Eye (tissue), 1 donor: ENCODE results near the gene GPS1.

Experiments used
- DNase-seq: peaks from one replicate; pipeline ENCODE4 v3.0.0-alpha.2; 2015

Gene GPS1

GRCh38 chr17:82014971-82015310 lies 36.8 kb upstream of the GPS1 start:
- no peak for DNase-seq

- peak; percentile 42 for DNase-seq
These were observed 36.3 kb upstream of the GPS1 start for GRCh38 chr17:82015311-82015971.

GRCh38 chr17:82016061-82016874 lies 35.4 kb upstream of the GPS1 start:
- no peak for DNase-seq

- DNase-seq: no peak
These were observed 34.7 kb upstream of the GPS1 start for GRCh38 chr17:82016875-82017459.

- DNase-seq: no peak
These were observed 34.0 kb upstream of the GPS1 start for GRCh38 chr17:82017612-82018151.

GRCh38 chr17:82018152-82018988 lies 33.3 kb upstream of the GPS1 start:
- no peak for DNase-seq

GRCh38 chr17:82018989-82019689 lies 32.6 kb upstream of the GPS1 start:
- no peak for DNase-seq

GRCh38 chr17:82019690-82020571 lies 31.8 kb upstream of the GPS1 start:
- peak; percentile 72 for DNase-seq

GRCh38 chr17:82020572-82021106 lies 31.1 kb upstream of the GPS1 start:
- no peak for DNase-seq

- peak; percentile 79 for DNase-seq
These were observed 30.4 kb upstream of the GPS1 start for GRCh38 chr17:82021107-82021899.

- DNase-seq: no peak
These were observed 29.8 kb upstream of the GPS1 start for GRCh38 chr17:82021900-82022309.

GRCh38 chr17:82022310-82022980 lies 29.3 kb upstream of the GPS1 start, which contains the start of gene CENPX:
Gene CENPX, minus strand, starts transcription at chr17:82022878. Its CDS starts 17 bp downstream, at chr17:82022861.
- no peak for DNase-seq

GRCh38 chr17:82022981-82023446 lies 28.7 kb upstream of the GPS1 start, which contains the start of gene LRRC45:
Gene LRRC45, plus strand, starts transcription at chr17:82023305. Its CDS starts 339 bp downstream, at chr17:82023644.
- DNase-seq: peak; percentile 100

GRCh38 chr17:82023447-82024241 lies 28.1 kb upstream of the GPS1 start:
- DNase-seq: no peak

GRCh38 chr17:82024859-82025258 lies 26.8 kb upstream of the GPS1 start:
- no peak for DNase-seq

GRCh38 chr17:82025401-82026107 lies 26.1 kb upstream of the GPS1 start:
- no peak for DNase-seq

GRCh38 chr17:82028246-82028645 lies 23.5 kb upstream of the GPS1 start:
- DNase-seq: no peak
